Measurements from ENCODE around the gene MDH1.

- no peak for TF ChIP-seq HOXA7 (CRISPR knock-in tag; IDR thresholded peaks at IDR 0.05)
- TF ChIP-seq SMC3 (IDR thresholded peaks at IDR 0.05) = no peak
- no peak for TF ChIP-seq POLR2A (IDR thresholded peaks at IDR 0.05; ENCODE audit: low read length)
- TF ChIP-seq RFX5 (IDR thresholded peaks at IDR 0.05) = no peak
- no peak for TF ChIP-seq ELK1 (IDR thresholded peaks at IDR 0.05; ENCODE audit: low read depth, low read length)
- no peak for TF ChIP-seq CTCF (IDR thresholded peaks at IDR 0.05)
- no peak for TF ChIP-seq ESRRA (IDR thresholded peaks at IDR 0.05; ENCODE audit: borderline replicate concordance, low read length)
- TF ChIP-seq FOSB (CRISPR knock-in tag; IDR thresholded peaks at IDR 0.05) = no peak
Observed at GRCh38 chr2:63627866-63628265, 39.1 kb downstream of the MDH1 start.

All from A549 (cell line).